HG03575 (cell line): ENCODE data around the gene KRTAP10-1.

Experiments used
- ATAC-seq: cut with Tn5 transposase; IDR thresholded peaks from one replicate; pipeline ENCODE4 v1.9.1; 2021; ENCODE audit not compliant: unreplicated experiment, insufficient number of reproducible peaks, low FRiP score; ENCODE audit errors: extremely low read depth

KRTAP10-1 gene

DNA sequence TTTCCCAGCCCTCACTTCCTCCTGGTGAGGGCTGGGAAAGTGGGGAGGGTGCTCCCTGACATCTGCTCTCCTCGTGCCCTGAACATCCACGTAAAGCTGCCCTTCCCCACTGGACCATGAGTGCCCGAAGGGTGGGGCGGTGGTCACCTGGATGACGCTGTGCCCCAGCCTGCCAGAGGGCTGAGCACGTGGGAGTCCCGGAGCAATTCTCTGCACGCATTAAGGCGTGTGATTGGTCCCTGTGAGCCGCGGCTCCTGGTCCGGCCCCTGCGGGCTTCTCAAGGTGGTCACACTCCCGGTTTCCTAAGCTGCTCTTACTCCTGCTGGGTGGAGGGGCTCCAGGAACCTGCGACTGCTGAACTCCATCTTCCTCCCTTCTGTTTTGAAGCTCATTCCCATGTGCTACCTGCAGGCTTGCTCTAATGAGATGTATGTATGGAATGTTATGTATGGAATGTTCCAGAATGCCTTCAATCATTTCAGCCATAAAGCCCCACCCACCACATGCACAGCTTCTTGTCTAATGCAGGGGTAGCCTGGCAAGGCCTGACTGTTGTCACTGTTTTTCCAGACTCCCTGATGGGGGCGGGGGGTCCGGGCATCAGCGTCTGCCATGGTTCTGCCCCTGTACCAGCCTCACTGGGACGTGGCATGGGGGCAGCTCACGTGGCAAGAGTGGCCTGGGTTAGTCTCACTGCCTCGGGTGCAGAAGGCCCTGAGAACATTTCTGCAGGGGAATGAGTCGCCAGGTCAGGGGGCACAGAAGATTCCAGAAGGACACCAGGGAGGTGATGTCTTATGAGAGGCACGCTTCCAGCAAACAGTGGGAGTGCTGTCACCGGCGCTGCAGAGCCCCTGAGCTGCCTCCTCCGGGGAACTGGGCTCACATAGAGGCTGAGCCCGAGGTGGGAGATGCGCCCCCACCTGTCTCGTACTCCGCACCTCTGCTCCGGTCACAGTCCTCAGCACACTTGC, 19.4 kb downstream of the KRTAP10-1 start:
- ATAC-seq, result no peak

DNA sequence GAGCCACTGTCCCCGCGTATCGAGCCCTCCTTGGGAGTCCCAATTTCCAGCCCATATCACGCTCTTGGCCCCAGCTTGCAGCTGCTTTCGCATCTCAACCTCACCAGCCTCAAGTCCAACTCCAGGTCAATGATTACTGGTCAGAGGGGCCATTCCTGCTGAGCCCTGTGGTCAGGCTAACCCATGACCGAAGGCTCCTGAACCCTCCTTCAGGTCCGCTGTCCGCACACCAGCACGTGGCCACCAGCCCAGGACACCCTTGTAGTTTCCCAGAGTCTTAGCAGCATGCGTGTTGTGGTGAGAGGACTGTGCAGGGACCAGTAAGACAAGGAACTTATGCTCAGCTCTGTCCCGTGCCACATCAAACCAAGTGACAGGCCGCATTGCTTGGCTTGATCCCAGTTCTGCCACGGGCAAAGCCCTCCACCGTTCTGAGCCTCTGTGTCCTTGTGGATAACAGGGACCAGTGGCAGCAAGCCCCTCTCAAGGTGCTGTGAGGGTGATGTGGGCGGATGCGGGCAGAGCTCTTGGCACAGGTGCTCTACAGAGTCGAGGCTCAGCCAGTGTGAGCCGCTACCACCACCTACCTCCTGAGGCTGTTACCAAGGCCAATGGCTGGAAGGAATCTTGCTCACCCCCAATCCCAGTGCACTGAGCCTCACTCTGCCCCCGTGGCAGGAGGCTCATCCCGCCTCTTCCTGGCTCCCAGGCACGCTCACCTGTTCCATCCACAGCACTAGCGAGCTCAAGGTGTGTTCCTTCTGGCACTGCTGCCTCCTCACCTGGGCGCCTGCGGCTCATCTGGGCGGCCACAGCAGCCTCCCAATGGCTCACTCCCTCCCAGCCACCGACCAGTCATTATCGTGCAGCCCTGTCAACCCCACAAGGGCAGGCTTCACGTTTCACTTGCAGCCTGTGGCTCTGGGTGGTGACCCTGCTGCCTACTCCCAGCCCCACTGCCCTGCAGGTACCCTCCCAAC, 20.4 kb downstream of the KRTAP10-1 start:
- ATAC-seq, result no peak

DNA sequence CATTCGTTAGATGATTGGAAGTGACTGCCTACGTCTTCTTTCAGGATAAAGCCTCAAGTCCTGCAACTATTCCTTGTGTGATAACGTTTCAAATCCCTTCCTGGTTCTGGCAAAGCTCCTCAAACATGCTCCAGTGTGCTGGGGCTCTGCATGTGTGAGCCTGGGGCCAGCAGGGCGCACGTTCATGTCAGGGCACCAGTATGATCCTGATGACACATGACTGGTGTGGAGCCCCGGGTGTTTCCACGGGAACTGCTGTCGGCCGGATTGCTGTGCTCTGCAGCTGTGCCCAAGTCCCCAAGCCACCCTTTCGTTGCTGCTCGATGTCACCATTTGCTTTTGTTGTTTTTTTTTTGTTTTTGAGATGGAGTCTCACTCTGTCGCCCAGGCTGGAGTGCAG, 21.3 kb downstream of the KRTAP10-1 start:
- ATAC-seq, result no peak

DNA sequence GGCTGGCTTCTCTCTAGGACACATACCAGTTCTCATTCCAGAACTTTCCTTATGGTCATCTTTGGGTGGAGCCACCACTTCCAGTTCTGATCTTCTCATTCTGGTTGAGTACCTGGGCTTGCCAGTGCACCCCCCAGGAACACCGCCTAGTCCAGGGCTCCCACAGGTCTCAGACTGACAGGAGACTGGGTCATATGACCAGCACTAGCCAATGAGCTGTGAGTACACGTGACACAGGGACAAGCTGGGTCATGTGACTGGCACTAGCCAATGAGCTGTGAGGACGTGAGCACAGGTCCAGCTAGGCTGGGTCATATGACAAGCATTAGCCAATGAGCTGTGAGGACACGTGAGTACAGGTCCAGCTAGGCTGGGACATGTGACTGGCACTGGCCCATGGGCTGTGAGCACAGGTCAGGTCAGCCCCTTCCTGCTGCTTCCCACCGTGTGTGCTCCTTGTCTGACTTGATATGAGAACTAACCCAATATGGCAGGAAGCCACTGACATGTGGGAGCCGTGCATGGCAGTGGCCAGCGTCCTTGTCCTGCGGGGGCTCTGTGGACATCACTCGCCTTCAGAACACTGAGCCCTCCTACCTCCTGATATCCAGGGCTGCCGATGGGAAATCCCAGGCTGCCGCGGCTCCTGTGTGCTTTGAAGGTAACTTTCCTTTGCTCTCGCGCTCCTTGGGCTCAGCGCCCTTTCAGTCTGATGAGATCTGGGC, 22.7 kb downstream of the KRTAP10-1 start:
- no peak for ATAC-seq

DNA sequence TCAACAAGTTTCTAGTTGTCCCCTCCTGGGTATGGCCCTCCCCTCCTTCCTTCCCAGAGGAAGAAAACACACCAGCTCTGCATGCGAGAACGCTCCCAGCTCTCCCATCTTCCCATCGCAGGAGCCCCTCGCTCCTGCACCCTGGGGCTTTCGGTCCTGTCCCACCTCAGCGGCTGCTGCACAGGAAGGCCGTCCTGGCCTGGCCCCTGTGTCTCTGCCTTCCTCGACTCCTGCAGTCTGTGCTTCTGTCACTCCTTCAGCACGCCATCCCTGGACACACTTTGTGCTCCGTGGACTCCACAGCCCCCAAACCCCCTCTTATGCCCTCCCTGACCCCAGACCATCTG, 23.2 kb downstream of the KRTAP10-1 start:
- ATAC-seq, result no peak

DNA sequence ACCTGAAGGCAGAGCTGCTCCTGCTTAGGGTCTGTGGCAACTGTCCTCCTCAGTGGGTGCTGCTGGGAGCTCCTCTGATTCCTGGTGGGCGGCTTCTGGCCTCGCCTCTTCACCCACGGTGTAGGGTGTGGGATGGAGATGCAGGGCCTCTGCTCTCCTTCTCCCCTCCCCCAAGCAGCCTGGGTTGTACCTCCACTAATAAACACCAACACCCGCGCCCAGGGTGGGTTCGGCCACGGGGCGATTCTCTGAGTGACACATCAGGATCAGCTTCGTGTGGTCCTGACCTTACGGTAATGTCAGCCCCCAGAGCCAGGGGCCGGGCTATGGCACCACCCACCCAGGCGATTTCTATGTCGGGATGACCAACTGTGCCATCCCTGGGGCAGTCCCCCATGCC, 23.7 kb downstream of the KRTAP10-1 start:
- no peak for ATAC-seq

DNA sequence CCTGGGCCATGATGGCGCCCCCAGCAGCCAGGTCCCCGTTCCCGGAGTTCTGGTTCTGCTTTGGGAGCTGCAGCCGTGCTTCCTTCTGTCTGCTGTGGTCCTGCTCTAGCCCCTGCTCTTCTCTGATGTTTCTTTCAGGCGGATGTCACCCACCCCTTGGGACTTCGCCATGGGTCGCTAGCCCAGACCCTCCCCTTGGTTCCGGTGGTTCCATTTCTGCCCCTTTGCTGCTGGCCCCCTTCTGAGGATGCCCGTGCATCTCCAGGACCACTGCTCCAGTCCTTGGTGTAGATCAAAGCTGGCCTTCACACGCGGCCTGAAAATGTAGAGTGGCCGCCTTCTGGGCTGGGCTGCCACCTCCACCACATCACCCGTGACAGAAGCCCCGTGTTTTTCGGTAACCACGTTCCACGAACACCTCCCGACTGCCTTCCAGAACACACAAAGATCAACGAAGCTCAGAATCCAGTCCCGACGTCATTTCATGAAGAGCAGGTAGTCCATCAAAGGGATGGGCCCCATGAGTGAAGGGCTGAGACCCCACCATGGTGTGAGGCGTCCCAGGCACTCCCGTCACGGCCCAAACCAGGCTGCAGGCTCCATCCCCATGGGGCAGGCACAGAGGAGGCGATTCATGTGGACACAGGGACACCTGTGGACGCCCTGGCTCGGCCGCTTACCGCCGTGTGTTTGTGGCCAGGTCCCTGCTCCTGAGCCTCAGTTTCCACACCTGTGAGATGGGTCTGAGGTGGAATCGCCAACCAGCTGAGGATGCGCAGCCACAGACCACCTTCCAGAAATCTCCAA, 24.4 kb downstream of the KRTAP10-1 start:
- no peak for ATAC-seq

DNA sequence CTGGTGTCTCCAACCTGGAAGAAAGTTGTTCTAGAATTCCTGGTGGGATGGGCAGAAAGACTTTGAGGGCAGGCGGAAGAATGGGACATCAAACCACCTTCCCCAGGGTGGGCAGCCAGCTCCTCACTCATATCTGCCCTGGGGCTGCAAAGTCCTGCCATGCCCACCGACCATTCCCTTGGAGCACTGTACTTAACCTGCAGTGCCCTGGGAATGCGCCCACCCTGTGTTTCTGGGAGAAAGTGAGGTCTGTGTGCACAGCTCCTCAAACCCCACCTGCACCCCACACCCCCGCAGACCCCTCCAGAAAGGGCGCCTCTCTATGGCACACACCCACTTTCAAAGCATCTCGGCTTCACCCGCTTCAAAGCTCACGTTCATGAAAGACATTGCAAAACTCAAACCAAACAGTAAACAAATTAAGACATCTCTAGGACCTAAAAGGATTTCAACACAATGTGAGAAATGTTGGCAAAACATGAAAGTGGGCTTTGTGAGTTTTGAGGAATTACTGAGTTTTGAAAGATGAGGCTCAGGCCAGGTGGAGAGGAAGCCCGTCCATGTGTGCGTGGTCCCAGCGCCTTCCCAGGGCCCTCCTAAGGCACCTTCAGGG, 25.1 kb downstream of the KRTAP10-1 start:
- ATAC-seq, result no peak

DNA sequence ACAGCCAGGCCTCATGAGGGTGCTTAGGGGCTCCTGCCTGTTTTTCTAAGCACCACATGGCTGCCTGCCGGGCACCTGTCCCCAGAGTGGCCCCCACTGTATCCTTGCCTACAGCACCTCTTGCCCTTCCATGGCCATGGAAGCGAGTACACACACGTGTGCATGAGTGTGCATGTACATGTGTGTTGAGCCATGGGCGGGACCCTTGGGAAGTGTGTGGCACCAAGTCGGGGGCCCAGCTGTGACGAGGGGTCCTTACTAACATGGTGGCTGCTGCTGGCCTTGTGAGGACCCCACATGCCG, 25.8 kb downstream of the KRTAP10-1 start:
- ATAC-seq, result no peak

DNA sequence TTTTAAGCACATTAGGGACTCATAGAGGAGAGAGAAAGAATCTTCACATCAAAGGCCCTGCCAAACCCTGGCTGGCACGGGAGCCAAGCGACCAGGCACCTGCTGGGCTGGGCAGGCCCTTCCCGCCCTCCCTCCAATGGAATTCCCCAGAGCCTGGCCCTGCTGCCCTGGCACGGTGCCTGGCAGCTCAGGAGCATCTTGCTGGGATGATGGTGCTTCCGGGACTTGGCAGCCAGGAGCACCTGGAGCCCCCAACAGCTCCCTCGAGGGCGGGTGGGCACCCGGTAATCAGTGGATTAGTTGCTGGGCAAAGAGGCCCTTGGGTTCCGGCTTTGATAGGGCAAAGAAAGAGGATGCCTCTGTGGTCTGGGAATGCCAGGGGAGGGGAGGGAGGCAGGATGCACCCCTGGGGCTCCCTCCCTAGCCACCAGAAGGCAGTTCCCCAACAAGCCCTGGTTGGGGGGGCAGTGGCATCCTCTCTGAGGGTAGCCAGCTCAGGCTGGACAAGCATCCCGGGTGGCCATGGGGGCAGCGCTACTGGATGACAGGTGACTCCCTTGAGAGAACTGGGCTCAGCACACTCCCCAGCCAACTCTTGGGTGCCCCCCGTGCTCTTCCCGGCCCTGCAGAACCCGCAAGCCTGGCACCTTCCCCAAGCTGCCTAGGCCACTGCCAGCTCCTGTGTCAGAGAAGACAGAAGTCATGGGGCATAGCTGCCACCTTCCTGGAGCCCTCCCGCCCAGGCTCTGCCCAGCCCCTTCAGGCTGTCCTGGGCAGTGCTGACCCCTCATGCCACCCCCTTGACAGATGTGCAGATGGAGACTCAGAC, 26.4 kb downstream of the KRTAP10-1 start:
- ATAC-seq, result no peak

DNA sequence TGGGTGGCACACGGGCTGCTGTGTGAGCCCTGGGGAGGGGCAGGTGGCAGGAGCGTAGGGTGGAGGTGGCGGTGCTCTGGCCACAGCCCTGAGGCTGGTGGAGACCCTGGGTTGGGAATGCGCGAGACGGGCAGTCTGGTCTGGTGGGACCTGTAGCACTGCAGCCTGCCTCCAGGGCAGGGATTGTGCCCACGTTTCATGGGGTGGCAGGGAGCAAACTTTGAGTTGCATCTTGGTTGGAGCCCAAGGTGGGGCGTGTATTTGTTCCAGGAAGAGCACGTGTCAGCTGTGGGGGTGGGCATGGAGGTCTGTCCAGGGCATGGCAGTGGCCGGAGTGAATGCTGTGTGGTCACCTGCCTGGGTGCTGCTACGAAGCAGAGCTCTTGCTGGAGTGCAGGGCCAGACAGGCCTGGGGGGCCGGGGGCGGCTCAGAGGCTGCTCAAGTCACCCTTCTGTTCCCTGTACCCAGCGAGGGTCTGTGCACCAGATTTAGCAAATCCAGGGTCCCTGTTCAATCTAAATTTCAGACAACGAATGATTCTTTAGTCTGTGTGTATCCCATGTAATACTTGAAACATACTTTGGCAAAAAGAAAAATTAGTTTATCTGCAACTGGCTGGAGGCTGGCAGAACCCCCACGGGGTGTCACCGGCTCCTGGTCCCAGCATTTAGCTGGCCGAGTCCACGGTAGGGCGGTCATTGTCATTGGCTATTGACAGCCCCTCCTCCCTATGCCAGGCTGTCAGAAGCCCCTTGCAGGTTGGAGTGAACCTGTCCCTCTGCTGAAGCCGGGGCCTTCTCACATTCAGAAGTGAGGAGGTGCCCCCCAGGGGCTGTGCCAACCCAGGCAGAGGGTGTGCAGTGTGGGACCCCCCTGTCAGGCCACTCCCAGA, 27.3 kb downstream of the KRTAP10-1 start:
- no peak for ATAC-seq

DNA sequence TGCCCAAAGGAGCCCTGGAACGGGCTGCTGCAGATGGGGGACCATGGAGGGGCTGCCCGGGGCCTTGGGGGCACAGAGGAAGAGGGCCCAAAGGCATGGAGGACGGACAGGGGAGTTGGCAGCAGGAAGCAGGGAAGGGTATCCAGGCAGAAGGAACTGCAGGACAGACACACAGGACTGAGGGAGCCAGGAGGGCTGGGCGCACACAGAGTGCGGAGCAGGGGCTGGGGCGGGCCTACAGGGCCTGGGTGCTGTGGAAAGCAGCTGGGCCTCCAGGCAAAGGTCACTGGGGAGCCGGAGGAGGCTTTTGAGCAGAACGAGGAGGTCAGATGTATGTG, 28.1 kb downstream of the KRTAP10-1 start:
- no peak for ATAC-seq

DNA sequence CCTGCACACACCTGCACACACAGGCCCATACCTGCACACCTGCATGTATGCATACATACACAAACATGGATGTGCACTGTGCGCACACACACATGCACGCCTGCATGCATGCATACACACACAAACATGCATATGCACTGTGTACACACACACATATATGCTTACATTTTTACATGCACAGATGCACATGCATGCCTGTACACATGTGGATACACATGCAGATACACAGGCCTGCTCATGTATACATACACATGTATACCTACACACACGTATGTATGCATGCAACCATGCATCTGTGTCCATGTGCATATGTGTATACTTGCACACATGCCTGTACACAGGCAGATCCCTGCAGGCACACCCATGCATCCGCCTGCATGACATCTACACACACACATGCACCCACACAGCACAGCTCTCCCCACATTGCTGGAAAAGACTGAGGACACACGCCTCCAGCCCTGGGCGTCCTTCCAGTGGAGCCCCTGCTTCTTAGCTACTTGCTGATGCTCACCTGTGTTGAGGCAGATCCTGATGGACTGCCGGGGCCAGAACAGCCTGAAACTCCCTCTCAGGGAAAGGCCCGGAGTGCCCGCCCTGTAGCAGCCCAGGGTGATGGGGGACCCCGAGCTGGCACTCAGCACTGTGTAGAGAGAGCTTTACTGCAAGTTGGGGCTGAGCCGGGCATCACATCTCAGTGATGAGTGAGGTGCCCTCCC, 28.6 kb downstream of the KRTAP10-1 start:
- ATAC-seq, result no peak

DNA sequence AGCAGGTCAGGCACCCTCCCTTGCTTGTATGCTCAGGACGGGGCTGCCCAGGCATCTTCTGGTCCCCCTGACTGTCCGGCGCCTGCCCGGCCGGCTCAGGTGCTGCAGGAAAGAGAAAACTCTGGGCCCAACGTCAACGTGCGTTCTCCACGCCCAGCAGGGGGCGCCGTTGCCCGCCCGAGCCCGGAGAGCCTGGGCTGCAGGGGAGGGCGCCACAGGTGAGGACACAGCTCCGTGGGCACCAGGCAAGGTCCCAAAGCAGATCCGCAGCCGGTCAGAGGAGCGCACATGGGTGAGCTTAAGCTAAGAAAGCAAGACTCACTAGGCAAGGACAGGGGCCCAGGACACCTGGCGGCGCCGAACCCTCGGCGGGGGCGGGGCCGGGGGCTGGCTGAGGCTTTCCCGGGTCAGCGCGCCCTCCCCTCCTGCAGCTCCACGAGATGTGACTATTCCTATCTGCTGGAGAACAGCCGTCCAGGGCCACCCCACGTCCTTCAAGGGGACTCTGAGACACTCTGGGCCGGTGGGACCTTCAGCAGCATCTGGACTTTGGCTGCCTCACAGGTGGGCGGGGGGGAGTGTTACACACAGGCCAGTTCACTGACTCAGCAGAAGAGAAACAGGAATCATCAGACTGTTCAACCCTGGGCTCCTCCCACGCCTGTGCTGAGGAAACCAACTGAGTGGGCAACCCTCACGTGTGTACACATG, 29.3 kb downstream of the KRTAP10-1 start:
- no peak for ATAC-seq

DNA sequence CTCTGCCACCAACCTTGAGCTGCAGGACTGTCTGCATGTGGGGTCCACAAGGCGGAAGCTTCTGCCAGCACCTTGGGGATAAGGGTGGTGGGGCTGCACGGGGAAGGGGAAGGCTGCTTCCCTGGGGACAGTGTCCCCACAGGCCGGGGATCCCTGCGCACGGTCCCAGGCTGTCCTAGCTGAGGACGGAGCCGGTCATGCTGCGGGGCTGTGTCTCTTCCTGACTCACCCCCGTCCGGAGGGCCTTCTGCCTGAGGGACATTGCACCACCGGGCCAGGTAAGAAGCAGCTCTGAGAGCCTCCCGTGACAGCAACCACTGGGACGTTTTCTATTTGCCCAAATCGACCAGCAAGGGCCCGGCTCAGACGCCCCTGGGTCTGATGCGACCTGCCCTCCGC, 29.9 kb downstream of the KRTAP10-1 start:
- ATAC-seq, result no peak
